GM12801 (cell line): Measurements from ENCODE around the gene ZNF655.

Experiments
- CTCF ChIP-seq: IDR thresholded peaks from one replicate; pipeline ENCODE4 v1.5.1; 2011; ENCODE audit warnings: control low read depth; ENCODE audit not compliant: insufficient read length; ENCODE audit errors: extremely low read depth

The ZNF655 gene

DNA sequence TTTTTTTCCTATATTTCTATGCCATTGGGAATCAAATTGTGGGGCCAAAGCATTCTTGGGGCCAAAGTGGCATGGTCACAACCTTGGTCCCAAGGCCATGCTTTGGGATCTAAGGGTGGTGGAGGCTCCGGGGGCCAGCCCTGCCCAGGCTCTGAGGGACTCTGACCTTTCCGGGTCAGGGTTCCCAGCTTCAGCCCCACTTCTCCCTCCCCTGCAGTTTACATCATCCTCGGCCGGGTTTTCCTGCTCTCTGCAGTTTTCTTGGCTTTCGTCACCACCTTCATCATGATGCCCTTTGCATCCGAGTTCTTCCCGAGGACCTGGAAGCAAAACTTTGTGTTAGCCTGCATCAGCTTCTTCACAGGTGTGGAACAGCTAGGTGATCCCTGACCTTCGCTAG is 48.1 kb downstream of the ZNF655 start:
- TF ChIP-seq CTCF = no peak

- no peak for TF ChIP-seq CTCF
Observed at GRCh38 chr7:99607548-99607947, 49.1 kb downstream of the ZNF655 start.

DNA sequence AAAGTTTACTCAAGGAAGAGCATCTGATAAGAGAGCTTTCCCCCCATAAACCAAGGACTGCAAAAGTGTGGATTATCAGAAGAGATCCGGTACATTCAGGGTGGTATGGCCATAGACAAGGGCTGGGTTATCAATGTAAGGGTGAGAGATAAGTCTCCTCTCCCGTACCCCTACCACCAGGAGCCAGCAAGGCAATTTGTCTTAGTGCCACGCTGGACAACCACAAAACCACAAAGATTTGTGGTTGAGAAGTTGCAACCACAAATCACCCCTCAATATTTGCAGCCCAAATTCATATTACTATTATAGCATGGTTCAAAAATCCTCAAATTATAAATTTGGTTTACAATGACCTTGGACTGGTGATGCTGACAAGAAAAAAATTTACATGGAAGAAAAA is 56.1 kb downstream of the ZNF655 start:
- TF ChIP-seq CTCF = no peak

GRCh38 chr7:99615989-99616358 is 57.5 kb downstream of the ZNF655 start:
- TF ChIP-seq CTCF = no peak

DNA sequence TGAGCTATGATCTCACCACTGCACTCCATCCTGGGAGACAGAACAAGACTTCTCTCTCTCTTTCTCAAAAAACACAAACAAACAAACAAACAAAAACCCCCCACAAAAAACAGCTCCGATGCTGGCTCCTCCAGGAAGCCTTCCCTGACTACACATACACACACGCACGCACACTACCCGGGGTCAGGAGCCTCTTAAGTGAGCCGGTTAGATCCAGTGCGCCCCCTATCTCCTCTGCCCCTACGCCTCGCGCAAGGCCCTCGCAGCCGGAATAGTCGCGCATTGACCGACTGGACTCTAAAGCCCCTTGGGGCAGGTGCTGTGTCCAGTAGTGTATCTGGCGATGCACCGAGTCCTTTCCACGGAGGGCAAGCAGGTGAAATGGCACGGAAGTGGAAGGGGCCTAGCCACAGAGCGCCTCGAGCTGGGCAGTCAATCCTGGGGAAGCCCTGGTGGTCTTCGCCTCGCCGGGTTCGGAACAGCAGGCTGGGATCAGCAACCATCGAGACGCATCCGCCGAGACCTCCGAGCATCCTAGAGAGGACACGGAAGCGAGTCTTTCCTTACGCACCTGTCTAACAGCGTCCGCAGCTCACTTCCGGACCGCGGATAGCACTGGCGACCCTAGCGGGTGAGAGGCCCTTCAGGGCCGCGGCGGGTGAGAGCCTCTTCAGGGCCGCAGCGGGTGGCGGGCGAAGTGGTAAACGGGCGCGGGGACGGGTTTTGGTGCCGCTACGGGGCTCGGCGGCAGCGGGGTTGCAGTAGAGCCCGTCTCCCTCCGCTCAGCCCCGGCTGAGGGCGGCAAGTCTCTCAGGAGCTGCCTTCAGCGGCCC is 58.1 kb downstream of the ZNF655 start, which contains the start of gene ZSCAN25:
Gene ZSCAN25, plus strand, starts transcription at position 588 of the 833 bp plus-strand sequence. CDS start 2,661 bp downstream, outside the sequence.
- no peak for TF ChIP-seq CTCF

- no peak for TF ChIP-seq CTCF
Observed at GRCh38 chr7:99617192-99617781, 58.8 kb downstream of the ZNF655 start.

- no peak for TF ChIP-seq CTCF
Observed at GRCh38 chr7:99618726-99619125, 60.3 kb downstream of the ZNF655 start.
